Activated T-cell treated with anti-CD3 and anti-CD28 coated beads, Interleukin-2, amount 50 U/mL, for 1 hour (primary cell): ENCODE data around the gene GPHN.

Experiments used
- DNase-seq: peaks from one replicate; pipeline ENCODE4 v3.0.0-alpha.2; 2020

Gene GPHN

DNA sequence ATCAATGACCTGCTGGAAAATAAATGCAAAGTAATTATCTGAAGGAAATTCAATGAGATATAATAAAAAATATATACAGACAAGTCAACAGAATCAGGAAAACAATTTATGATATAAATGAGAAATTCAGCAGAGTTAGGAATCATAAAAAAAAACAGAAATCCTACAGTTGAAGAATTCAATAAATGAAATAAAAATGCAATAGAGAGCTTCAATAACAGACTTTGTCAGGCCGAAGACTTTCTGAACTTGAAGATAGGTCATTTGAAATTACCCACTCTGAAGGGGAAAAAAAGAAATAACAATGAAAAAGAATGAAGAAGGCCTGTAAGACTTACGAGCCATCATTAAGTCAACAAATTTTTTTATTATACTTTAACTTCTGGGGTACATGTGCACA, 665.8 kb downstream of the GPHN start:
- no peak for DNase-seq

DNA sequence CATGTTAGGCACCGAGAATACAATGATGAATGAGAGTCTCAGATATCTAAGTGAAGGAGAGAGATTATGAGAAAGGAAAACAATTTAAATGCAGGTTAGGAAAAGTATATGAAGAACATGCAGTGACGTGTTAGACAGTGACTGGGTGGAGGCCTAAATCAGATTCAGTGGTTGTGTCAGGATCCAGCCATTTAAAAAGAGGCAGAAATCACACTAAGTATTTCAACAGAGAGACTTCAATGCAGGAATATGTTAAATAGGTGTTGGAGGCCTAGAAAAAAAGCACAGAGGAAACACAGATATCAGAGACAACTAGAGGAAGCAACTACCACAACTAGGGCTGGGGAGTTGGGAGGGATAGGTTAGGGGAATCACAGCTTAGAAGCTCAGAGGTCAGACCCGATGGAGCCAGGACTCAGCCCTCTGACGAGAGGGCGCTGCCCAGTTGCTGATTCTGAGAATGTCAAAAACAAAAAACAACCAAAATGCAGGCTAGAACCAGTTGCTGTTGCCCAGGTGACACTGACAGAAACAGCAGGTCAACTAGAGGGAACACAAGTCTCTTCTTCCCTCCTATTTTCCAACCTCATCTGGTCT, 678.3 kb downstream of the GPHN start:
- no peak for DNase-seq

DNA sequence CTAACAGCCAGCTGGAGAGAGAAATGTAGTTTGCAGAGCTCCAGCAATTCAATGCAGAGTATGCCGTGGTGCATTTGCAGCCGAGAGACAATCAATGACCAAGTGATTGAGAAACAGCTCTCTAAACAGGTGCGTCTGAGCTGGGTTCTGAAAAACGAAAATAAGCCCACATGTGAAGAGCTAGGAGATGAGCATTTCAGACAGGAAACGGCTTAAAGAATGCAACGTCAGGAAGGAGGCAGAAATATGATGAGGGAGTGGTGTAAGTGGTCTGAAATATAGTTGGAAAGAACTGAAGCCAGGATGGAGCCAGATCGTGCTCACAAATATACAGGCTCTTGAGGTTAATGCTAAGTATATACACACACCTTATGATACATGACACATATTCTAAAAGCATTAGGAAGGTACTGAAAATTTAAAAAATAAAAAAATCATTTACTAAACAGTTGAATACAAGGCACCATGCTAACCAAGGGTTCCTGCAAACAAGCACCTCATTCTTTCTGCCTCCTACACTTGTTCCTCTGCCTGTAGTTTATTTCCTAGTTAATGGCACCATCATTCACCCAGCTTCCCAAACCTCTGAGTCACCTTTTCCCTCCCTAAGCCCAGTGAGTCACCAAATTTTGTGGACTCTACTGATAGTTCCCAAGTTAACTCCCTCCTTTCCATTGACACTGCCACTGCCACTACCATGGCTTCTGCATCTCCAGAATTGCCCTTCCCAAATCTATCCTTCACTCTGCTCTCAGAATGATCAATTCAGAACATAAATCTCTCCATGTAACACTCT, 679.0 kb downstream of the GPHN start:
- no peak for DNase-seq

DNA sequence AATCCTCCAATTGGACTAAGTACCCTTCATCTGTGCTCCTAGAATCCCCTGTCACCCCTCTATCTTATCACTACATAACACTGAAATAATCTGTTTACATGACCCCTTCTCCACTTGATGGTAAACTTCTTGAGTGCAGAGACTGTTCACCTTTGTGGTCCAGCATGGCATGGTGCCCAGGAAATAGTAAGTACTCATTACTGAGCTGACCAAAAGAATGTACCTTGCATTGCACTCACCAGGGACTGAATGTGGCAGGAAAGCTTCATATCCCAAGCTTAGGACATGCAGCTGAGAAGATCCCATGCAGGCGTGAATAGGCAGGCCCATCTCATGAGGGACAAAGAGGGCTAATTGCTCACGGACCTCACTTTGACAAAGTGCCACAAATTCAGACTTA, 679.9 kb downstream of the GPHN start:
- DNase-seq: no peak

DNA sequence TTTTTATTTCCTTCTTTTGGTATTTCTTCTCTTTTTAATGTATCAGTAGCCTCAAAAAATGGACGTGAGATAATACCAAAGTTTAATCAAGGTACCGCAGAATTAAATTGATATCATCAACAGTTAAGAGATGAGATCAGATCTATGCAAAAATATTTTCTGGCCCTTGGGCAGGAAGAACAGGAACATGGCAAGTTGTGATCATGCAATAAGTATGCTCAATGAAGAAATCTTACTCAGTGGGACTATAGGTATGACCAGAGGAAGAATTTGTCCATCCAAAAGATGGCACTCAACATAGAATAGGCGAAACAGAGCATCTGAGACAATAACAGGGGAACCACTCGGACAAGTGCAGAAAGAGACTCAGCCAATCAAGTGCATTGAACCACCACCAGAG, 680.4 kb downstream of the GPHN start:
- no peak for DNase-seq

DNA sequence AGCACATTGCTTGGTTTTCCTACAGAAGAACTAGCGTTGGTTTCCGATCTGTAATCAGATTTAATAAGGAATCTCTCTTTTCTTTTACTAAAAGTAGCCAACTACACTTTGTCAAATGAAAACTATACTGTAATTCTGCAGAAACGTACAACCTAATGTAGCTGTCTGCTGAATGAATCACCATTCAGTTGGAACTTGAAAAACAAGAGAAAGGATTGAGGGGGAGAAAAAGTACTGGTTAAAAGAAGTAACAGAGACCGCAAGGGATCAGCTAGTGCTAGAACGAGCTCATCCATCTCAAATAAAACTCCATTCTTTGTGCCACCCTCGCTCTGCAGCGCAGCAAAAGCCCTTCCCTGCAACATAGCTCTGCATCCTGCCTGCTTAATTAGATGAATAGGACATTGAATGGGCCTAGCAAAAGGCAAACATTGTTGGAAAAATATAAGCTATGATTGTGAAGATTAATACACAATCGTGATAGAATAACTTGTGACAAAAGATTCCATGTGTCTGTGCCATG, 683.9 kb downstream of the GPHN start:
- DNase-seq: no peak

DNA sequence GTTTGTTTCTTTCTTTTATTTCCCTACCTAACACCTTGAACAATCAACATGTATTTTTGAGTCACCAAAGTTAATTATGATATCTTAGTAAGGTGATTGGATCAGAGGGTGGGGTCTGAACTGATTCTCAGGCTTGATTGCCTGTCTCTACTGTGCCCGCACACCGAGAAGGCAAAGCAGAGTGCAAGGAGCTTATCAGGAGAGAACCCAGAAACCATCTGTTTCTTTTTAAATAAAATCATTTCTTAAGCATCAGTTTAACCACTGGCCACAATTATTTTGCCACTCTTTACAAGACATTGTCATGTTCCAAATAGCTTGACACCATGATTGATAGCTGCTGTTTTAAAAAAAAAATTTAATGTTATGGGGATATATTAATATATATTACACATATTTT, 684.4 kb downstream of the GPHN start:
- no peak for DNase-seq

DNA sequence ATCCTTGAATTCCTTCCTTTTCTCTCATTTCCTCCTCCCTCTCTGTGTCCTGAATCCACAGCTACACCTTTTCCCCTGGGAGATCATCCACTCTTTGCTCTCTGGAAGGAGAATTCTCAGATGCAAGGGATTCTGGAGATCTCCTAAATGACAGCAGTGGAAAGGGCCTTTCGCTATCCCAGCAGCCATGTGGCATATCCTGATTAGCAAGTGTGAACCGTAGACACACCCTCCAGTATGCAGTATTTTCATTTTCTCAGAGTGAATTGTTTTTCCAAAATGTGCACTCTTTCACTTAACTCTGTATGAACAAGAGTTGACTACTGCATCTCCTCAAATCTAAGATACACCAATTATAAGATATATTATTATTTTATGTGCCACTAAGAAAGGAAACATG, 687.3 kb downstream of the GPHN start:
- no peak for DNase-seq

DNA sequence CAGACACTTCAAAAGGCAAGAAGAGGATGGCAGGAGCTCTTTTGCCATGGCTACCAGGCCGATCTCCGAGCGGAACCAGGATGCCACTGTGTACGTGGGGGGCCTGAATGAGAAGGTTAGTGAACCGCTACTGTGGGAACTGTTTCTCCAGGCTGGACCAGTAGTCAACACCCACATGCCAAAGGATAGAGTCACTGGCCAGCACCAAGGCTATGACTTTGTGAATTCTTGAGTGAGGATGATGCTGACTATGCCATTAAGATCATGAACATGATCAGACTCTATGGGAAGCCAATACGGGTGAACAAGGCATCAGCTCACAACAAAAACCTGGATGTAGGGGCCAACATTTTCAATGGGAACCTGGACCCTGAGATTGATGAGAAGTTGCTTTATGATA, 691.1 kb downstream of the GPHN start:
- DNase-seq: no peak

DNA sequence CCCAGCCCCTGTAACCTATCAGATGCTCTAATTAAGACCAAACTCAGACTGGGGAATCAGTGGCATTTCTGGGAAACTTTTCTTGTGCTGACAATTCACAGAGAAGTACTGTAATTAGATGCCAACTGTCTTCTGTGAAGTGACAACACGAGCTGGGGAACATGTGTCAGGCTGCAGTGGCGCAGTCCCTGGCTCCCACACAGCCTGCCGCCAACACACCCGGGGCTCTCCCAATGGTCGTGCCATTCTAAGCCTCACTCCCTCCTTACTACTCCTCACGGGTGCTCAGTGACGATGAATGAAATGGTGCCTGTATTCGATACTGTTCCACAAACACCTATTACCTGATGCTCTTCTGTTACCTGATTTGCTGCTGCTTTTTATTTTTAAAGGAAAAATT, 699.9 kb downstream of the GPHN start:
- DNase-seq: no peak

DNA sequence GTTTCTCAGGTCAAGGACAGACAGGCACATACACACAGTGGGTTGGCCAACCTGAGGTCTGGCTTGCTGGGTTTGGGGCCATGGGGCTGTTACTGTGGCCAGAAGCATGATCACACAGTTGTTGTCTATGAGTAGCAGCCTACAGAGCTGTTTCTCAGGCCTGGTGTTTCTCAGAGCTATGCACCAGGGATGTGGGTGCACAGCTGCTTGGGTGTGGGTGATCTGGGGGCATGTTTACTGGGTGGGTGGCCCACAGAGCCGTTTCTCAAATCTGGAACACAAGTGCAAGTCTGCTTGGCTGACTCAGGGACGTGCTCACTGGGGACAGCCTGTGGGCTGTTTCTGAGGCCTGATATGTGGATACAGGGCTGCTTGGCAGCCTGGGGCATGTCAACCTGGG, 710.2 kb downstream of the GPHN start:
- no peak for DNase-seq

DNA sequence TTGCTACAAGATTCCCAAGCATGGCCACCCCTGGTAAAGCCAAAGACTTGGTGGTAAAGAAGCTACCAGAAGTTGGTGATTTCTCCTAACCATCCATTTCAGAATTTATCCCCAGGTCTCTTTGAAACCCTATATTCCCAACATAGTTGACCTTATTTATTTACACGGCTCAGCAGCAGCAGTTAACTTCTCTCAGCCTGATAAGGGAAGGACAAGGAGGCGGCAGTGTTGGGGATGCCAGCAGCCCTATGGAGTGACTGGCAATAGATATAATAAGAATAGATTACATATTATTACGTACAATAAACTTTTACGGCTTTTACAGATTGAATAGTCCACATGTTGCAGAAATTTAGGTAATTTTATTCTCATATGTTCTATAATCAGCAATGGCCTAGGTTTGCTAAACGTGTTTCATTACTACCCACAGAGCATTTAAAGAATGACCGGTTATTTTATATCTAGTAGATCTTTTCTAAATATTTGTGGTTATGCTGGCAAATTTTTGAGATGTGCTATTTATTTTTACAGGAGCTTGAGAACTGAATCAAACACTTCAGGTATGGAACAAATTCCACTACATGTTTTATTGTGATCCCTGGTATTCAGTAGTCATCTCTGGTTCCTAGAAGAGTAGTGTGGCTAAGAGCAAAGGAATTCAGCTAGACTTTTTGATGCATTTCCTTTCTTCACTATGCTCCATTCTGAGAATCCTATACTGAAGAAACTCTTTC, 713.5 kb downstream of the GPHN start:
- no peak for DNase-seq

DNA sequence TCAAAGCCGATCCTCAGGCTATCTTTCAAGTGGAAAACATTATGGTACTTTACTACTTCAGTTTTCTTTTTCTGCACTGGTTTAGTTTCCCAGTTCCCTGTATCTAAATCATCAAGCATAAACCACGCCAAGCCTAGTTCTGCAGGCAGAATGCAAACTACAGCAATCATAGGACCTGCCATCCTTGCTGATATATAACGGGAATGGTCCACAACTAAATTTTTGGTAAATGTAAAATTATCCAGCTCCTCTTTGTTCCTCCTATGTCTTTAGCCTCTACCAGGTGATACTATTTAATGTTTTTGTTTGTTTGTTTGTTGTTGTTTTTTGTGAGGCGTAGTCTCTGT, 714.0 kb downstream of the GPHN start:
- DNase-seq: no peak

DNA sequence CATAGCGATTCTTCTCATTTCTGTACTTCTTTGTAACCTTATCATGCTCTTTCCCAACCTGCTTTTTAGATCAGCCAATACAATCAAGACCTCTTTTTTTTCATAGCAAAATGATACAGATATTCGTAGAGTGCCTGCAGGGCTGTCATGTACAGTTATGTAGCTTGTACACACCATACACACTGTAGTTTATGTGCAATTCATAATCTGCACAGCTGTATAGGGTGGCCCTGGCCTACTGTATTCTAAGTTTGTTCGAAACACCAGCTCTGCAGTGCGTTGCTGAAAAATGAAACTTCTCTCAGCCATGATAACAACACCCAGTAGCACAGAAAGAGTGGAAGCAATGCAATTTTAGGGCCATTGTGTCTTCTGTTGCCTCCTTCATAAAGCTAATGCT, 717.6 kb downstream of the GPHN start:
- no peak for DNase-seq

DNA sequence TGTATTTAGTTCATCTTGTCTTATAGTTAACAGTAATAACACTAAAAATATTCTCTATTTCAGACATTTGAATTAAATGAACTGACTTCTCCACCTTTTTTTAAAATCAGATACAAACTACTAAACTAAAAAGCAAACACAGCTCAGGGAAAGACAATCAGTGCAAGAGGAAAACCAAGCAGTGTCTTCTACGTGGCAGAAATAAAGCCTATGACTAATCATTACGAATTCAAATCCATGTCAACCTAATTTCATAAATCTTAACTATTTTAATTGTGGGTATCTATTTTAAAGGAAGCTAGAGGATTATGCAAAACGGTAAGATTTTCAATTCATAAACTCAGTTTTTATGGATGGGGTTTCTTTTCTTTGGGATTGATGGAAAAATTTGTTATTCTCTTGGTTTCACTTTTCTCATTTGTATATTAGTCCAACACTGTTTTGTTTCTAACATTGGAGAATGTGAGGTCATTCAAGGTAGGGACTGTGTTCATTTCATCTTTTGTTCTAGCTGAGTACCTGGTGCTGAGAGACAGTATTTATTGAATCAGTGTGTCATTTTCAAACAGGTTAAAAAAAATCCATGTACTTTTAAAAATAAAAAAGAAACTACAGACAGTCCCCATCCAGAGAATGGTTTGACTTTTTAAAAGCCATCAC, 720.5 kb downstream of the GPHN start:
- no peak for DNase-seq
